Measurements from ENCODE around the gene ZNF853.
"Not testable (repeated sequence)": the region's sequence is repeated elsewhere in the genome, so short reads cannot be mapped to it uniquely, and the experiment has no call there.

The ZNF853 gene

GRCh38 chr7:6606866-6607583 lies 8.4 kb upstream of the ZNF853 start:
- no peak for DNase-seq

- no peak for DNase-seq
Measured at GRCh38 chr7:6607651-6608051, 7.8 kb upstream of the ZNF853 start.

DNA sequence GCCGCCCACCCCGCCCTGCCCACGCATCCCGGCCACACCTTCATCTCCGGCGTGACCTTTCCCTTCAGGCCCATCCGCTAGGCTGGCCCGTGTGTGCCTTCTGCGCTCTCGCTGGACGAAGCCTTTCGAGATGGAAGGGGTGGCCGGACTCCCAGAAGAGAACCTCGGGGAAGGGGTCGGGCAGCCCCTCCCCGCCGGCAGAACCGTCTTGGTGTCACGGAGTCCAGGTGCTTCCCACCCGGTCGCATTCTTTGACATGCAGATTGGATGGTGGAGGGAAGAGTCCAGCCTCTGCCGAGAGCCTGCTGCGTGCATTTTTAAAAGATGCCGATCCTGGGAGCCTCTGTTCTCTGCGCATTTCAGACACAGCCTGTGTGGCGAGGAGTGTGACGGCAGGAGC lies 7.3 kb upstream of the ZNF853 start:
- DNase-seq, result no peak

GRCh38 chr7:6608794-6609193 lies 6.6 kb upstream of the ZNF853 start:
- DNase-seq, result no peak

GRCh38 chr7:6612819-6613218 lies 2.6 kb upstream of the ZNF853 start:
- DNase-seq, result no peak

DNA sequence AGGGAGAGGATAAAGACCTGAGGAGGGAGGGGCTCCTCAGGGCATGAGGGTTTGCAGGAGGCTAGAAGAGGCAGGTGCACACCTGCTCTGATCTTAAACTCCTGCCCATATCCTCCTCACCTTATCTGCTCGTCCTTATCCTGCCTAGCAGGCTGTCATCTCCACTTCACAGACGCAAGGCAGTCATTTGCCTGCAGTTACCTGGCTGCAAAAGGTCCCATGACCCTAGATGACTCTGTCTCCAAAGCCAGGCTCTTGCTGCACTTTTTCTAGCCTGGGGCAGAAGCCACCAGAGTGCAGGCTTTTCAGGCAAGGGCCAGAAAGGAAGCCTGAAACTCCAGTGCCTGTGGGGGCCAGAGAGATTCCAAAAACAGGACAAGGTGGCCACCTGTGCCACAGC lies 1.7 kb upstream of the ZNF853 start:
- DNase-seq, result no peak

DNA sequence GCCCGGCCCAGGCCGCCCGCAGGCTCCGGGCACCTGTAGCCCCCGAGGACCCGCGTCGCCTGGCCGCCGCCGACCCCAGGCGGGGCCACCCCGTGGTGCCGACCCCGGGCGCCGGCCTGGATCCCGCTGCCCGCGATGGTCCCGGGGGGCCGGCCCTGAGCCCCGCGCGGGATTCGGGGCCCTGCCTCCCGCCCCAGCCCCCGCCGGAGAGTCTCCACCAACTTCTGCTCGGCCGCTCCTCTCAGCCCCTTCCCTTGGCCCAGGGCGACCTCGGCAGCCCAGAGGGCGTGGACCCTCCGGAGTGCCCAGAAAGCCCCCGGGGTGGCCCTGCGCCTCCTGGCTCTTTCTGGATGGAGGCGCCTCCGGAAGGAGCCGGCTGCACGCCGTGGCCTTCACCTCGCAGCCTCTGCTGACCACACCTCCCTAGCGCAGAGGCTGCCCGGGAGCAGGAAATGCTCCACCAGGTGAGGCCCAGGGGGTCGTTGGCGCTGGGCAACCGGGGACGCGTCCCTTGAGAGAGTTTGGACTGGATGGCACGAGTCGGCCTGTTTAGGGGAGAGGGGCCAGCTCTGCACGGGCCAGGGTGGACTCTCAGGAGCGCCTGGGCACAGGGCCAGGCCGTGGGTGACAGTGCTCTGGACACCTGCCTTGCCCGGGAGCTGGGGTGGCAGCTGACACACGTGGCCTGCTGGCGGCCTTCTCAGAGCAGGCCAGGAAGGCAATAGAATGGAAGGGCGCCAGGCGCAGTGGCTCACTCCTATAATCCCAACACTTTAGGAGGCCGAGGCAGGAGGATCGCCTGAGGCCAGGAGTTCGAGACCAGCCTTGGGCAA lies 529 bp downstream of the ZNF853 start:
- no peak for DNase-seq

GRCh38 chr7:6616854-6617643 lies 1.6 kb downstream of the ZNF853 start:
- no peak for DNase-seq

- DNase-seq, result no peak
Measured at GRCh38 chr7:6618621-6619020, 3.2 kb downstream of the ZNF853 start.

- DNase-seq, result no peak
Measured at GRCh38 chr7:6619961-6620360, 4.6 kb downstream of the ZNF853 start.

- no peak for DNase-seq
Measured at GRCh38 chr7:6621195-6622133, 6.1 kb downstream of the ZNF853 start.

DNA sequence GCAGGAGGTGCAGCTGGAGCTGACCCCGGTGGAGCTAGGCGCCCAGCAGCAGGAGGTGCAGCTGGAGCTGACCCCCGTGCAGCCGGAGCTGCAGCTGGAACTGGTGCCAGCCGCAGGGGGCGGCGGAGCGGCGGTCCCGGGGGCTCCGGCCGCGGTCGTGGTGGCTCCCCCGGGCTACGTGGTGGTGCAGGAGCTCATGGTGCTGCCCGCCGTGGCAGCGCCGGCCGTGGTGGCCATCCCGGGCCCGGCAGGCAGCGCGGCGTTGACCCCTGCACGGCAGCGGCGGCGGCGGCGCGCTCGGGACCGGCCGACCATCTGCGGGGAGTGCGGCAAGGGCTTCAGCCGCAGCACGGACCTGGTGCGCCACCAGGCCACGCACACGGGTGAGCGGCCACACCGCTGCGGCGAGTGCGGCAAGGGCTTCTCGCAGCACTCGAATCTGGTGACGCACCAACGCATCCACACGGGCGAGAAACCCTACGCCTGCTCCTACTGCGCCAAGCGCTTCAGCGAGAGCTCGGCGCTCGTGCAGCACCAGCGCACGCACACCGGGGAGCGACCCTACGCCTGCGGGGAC lies 6.8 kb downstream of the ZNF853 start:
- DNase-seq, result no peak

DNA sequence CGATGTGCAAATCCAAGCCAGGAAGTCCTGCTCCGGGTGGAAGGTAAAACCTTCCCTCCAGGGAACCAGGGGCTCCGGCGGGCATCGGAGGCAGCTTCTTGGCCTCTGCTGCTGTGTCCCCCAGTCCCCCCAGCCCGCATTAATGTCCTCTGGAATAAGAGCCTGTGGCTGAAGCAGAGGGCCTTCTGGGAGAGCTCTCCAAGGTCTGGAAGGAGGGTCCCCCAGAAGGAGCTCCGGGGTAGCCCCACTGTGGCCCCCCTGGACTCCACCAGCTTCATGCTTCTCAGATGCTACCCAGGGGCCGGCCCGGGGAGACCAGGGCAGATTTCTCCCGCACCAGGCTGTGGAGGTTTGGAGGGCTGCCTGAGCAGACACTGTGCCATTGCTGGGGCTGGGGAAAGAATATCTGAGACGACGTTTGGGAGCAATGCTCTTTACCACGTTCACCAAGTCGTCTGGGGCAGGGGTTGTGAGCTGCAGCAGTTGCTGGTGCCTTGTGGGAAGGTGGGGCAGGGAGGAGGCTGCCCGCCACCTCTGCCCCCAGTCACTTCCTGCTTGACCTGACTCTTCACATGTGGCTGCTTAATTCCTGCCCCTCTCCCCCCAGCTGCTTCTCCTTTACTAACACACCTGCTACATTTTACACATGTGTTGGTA lies 8.3 kb downstream of the ZNF853 start:
- peak; percentile 64 for DNase-seq

GRCh38 chr7:6624246-6624611 lies 8.8 kb downstream of the ZNF853 start:
- no peak for DNase-seq

- no peak for DNase-seq
Measured at GRCh38 chr7:6628045-6628444, 12.6 kb downstream of the ZNF853 start.

- DNase-seq, result no peak
Measured at GRCh38 chr7:6630007-6630849, 14.8 kb downstream of the ZNF853 start.

GRCh38 chr7:6631605-6632004 lies 16.2 kb downstream of the ZNF853 start:
- DNase-seq, result no peak

DNA sequence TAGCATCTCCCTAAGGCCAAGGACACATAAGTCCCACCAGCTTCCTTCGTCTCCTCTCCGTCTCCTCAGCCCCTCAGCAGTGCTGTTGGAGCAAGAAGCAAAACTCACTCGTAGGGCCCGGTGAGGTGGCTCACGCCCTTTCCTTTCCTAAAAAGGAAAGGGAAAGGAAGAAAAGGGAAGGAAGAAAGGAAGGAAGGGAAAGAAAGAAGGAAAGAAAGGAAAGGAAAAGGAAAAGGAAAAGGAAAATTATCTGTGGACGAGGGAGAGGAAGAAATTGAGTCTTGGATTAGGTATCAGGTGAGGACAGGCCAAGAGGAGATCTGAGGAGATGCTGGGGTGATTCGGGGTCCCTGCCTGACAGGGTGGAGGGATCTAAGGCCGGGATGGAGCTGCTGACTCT lies 18.6 kb downstream of the ZNF853 start:
- DNase-seq, result no peak

DNA sequence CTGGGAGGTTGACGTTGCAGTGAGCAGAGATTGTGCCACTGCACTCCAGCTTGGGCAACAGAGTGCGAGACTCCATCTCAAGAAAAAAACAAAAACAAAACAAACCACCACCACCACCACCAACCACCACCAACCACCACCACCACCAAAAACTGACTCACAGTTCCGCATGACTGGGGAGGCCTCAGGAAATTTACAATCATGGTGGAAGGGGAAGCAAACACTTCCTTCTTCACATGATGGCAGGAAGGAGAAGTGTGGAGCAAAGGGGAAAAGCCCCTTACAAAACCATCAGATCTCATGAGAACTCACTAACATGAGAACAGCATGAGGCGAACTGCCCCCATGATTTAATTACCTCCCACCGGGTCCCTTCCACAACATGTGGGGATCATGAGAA lies 19.6 kb downstream of the ZNF853 start:
- DNase-seq, result not testable (repeated sequence)

GRCh38 chr7:6636741-6637543 lies 21.5 kb downstream of the ZNF853 start, which contains the start of gene ZNF316:
ZNF316 (plus strand) TSS chr7:6637318; CDS start chr7:6642410, 5,092 bp downstream.
- DNase-seq, result peak; percentile 84

Data from activated CD8-positive, alpha-beta memory T cell treated with anti-CD3 and anti-CD28 coated beads, Interleukin-2, amount 50 U/mL, for 48 hours (primary cell).